HG03520 (cell line): ENCODE results near the gene NFKBIA.
A peak's percentile ranks its signal among the peaks of the same experiment; 100 is the strongest.
"Not testable (repeated sequence)": the region's sequence is repeated elsewhere in the genome, so short reads cannot be mapped to it uniquely, and the experiment has no call there.

Experiments used
- ATAC-seq: cut with Tn5 transposase; IDR thresholded peaks from one replicate; pipeline ENCODE4 v1.9.1; 2021; ENCODE audit warnings: mild to moderate bottlenecking, moderate library complexity; ENCODE audit not compliant: unreplicated experiment

Gene NFKBIA, protein sequence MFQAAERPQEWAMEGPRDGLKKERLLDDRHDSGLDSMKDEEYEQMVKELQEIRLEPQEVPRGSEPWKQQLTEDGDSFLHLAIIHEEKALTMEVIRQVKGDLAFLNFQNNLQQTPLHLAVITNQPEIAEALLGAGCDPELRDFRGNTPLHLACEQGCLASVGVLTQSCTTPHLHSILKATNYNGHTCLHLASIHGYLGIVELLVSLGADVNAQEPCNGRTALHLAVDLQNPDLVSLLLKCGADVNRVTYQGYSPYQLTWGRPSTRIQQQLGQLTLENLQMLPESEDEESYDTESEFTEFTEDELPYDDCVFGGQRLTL

DNA sequence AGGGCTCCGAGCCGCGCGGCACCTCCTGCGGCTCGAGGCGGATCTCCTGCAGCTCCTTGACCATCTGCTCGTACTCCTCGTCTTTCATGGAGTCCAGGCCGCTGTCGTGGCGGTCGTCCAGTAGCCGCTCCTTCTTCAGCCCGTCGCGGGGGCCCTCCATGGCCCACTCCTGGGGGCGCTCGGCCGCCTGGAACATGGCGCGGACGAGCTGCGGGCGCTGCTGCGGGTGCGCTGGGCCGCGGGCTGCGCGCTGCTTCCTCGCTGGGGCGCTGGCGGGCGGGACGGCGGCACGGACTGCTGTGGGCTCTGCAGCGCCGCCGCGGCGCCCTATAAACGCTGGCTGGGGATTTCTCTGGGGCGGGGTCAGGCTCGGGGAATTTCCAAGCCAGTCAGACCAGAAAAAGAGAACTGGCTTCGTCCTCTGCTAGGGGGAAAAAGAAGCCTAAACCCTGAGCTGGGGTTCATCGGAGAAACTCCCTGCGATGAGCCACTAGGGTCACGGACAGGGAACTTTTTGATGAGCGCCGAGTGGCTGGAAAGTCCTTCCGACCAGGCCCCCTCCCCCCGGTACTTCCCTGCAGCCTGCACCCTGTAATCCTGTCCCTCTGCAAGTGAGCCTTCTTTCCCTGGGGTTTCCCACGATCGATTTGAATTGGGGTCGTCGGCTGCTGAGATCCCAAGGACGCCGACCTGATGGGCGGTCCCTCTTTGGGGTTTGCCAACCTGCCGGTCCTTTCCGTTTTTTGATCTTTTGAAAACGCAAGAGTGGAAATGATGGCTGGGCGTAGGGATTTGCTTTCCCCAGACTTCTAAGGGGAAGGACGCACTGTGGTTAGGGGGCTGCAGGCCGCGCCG, at the start of gene NFKBIA:
Gene NFKBIA, minus strand, starts transcription at position 301 of the 855 bp plus-strand sequence. Its CDS starts 105 bp downstream, at position 196.
- ATAC-seq, result peak; percentile 58

DNA sequence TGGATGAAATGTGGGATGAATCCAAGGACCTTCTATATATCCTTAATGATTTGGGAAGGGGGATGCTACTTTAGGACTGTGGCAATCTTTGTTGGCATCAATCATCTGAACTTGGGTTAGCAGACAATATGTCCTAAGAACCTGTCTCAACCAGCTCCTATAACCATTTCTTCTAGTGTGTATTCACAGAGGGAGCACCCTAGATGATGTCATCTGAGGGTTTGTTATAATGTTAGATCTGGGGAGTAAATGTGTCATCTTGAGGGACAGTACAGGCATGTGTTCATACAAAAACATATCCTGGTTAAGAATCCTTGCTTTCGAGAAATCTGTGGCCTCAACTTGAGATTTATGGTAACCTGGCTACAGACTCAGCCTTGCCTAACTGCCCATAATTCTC, 41.9 kb upstream of the NFKBIA start:
- ATAC-seq, result no peak

DNA sequence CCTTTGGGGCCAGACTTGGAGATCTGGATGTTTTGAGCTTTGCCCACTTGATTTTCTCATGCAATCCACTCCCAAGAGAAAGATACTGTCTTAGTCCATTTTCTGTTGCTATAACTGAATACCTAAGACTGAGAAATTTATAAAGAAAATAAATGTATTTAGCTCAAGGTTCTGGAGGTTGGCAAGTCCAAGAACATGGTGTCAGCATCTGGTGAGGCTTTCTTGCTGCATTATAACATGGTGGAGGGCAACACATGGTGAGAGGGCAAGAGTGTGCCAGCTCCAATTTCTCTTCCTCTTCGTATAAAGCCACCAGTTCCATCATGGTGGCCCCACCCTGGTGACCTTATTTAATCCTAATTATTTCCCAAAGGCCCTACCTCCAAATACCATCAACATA, 39.6 kb upstream of the NFKBIA start:
- no peak for ATAC-seq

DNA sequence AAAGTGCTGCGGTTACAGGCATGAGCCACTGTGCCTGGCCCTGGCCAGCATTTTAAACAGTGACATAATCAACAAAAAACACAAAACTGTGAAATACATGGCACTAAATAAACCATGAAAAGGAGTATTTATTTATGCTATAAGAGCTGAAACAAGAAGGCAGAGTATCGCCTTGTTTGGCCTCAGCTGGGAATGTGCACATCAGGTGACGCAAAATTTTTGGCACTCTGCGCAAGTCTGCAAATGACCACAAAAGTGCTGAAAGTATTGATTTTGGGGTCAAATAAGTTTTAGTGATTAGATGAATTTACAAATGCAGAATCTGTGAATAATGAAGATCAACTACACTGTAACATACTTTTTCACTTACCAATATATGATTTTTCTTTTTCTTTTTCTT, 36.6 kb upstream of the NFKBIA start:
- ATAC-seq, result no peak

DNA sequence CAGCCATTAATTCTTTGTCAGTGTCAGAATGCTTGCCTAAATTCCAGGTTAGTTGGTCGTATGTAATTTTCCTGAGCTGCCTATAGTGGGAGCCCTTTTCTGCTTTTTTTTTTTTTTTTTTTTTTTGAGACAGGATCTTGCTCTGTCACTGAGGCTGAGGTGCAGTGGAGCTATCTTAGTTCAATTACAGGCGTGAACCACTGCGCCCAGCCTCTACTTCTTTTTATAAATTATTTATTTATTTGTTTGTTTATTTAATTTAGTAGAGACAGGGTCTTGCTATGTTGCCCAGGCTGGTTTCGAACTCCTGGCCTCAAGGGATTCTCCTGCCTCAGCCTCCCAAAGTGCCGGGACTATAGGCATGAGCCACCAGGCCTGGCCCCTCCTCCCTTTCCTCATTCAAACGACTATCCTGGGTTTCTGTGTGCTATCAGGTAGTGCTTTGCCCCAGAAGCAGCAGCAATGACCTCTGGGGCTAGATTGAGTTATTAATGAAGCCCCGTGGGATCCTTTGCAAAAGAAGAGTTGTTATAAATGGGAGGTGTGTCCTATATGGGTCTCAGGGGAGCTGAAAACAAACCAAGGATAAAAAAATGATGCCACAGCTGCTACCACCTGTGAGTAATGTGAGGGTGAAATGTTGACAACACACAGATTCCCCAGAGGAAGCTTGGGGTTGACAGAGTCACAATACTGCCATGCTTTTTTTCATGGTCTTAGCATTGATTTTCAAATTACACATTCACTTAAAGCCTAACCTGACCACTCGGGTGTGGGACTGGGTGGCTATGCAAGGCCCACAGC, 34.6 kb upstream of the NFKBIA start:
- ATAC-seq, result no peak

DNA sequence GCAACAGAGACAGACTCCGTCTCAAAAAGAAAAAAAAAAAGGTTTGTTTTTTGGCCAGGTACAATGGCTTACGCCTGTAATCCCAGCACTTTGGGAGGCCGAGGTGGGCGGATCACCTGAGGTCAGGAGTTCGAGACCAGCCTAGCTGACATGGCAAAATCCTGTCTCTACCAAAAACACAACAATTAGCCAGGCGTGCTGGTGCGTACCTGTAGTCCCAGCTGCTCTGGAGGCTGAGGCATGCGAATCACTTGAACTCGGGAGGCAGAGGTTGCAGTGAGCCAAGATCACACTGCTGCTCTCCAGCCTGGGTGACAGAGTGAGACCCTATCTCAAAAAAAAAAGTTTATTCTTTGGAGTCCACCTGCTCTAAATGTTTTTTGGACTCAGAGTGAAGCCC, 33.9 kb upstream of the NFKBIA start:
- ATAC-seq, result not testable (repeated sequence)

DNA sequence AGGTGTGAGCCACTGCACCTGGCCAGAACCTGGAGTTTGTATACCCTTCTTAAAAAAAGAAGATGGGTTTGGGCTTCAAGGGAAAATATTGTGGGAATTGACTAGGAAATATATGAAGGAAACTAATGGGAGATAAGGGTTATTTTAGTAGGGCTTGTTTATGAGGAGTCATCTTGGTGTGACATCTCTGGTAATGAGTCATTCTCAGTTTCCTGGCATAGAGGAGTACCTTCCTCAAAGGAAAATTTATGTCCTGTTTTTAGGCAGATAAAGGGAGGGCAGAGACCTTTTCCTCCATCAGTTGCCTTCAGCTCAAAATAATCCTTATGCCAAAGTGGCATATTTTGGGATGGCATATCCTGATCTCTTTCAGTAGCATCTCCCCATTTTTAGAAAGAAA, 30.6 kb upstream of the NFKBIA start:
- no peak for ATAC-seq

DNA sequence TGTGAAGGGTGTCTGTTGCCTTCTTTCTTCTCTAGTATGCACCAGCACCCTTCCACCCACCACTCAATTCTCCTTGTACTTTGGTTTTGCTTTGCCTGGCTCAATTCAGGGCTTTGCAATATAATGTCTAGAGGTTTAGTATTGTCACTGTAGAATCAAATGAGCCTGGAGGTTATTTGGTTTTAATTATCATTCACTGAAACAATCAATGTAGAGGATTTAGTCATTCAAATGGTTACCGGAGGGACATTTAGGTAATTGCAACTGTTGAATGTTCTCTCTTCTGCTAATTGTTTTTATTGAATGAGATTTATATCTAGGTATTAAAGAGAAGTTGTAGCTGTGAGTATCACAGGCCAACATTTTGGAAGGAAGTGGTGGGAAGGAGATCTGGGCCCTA, 29.3 kb upstream of the NFKBIA start:
- ATAC-seq, result no peak

DNA sequence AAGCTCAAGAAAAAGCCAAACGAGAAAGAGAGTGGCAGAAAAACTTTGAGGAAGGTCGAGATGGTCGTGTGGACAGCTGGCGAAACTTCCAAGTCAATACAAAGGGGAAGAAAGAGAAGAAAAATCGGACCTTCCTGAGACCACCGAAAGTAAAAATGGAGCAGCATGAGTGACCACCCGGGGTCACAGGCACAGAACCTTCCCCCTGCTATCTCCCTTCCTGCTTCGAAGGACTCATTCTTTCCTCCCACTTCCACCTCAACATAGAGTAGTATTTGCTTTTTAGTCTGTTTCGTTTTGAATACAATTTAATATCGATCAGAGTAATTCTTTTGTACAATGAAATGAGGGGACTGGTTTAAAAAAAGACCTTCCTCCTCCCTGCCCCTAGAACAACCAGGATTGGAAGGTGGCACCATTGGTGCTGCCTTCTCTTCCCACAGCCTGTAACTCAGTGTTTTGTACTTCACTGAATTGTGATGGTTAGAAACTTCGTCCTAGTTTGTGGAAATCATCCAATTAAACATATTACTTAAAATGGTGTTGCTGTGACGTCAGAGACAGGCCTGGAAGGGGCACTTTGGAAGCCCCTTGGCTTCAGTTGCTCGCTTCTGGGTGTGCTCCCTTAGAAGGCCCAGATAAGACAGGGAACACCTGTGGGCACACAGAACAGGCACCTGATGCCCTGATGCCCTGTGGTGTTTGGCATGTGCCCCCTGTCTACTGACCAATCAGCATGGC, 26.1 kb upstream of the NFKBIA start:
- no peak for ATAC-seq

DNA sequence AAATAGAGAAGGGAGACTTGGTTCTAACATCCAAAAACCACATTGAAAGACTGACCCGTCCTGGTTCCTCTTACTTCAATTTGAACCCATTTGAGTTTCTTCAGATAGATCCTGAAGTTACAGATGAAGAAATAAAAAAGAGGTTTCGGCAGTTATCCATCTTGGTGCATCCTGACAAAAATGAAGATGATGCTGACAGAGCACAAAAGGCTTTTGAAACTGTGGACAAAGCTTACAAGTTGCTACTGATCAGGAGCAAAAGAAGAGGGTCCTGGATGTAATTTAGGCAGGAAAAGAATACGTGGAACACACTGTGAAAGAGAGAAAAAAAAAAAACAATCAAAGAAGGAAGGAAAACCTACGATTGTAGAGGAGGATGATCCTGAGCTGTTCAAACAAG, 25.4 kb upstream of the NFKBIA start:
- no peak for ATAC-seq

DNA sequence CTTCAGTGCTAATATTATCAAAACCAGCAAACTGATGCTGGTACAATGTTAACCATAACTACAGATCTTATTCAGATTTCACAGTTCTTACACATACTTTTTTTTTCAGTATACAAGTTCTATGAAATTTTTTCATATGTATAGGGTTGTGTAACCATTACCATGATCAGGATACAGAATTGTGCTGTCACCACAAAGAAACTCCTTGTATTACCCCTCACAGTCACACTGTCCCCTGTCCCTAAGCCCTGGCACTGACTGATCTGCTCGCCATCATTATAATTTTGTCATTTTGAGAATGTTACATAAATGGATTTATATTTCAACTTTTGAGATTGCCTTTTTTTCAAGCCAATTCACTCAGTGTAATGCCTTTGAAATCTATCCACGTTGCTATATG, 21.3 kb upstream of the NFKBIA start:
- ATAC-seq, result no peak

DNA sequence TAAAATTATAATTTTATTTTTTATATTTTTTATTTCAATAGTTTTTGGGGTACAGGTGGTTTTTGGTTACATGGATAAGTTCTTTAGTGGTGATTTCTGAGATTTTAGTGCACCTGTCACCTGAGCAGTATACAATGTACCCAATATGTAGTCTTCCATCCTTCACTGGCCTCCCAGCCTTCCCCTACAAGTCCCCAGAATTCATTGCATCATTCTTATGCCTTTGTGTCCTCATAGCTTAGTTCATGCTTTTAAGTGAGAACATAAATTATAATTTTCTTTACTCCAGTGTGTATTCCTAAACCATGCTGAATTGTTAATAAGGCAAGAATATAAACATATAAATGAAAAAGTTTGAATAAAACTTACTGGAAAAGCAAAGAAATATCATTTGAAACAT, 19.1 kb upstream of the NFKBIA start:
- ATAC-seq, result no peak

DNA sequence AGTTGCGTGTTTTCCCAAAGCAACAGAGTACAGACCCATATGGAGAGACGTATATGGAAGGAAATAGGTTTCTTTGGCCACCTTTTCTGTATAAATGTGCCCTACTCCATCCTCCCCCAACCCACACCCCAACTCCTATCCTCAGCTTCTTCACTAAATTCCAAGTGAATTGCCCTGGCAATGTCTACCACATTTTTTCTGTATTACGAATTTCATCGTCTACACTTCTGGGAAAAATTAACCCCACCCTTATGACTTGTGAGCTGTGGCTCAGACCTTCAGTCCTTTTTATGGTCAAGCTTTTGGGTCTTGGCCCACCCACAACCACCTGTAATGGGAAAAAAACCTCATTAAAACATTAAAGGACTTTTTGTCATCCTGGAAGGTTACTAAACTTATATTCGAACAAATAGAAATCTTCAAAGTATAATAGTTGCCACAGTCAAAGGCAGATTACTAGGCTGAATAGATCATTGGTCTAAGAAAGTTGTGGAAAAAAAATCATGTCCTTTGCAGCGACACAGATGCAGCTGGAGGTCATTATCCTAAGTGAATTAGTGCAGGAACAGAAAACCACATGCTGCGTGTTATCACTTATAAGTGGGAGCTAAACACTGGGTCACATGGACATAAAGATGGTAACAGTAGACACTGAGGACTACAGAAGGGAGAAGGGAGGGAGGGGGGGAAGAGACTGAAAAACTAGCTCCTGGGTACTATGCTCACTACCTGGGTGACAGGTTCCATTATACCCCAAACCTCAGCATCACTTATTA, 15.7 kb upstream of the NFKBIA start:
- ATAC-seq, result no peak

DNA sequence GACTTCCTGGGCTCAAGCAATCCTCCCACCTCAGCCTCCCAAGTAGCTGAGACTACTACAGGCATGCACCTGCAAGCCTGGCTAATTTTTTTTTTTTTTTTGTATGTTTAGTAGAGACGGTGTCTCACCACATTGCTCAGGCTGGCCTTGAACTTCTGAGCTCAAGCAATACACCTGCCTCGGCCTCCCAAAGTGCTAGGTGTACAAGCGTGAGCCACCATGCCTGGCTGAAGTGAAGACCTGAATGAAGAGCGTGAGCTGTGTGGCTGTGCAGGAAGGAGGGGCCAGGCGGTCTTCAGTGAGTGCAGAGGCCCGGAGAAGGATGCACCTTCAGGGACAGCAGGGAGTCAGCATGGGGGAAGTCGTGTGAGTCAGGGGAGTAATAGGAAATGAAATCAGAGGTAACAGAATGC, 14.9 kb upstream of the NFKBIA start:
- no peak for ATAC-seq

DNA sequence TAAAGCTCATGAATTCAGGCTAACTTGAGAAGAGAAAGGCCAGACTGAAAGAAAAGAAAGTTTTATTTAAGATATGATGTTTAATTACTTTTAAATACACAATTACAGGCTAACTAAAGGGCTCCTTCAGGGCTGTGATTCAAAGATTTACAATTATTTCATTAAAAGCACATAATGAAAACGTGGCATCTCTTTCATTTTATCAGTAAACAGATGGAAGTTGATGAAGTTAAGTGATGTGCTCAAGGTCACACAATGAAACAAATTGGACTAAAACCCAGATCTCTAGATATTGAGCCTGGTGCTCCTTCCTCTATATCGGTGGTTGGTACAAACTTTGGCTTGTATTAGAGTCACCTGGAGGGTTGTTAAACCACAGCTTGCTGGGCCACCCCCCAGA, 13.5 kb upstream of the NFKBIA start:
- no peak for ATAC-seq

DNA sequence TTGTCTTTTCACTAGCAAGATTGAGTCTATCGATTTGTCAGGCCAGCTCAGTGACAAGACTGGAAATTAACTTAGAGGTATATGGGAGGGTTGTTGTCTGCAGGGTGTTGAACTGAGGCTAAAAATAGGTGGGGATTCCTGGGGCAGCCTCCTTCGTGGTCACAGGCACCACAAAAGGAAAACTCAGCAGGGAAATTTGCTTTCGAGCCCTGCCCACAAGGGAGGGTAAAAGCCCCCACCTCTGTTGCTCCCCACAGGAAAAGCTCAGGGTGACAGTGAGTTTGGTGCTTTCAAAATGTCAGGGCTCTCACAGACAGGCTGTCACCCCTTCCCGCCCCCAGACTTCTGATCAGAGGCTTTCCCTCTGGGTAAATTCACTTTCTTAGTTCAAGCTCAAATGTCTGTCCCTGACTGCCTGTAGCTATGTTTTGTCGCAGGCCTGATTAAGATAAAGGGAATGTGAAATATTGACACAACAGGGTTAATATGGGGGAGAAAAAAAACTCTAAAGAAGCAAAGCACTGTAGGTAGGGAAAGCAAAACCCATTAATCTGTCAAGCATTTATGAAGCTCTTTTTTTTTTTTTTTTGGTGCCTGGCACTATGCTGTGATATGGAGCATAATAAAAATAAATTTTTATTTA, 11.7 kb upstream of the NFKBIA start:
- peak; percentile 36 for ATAC-seq

DNA sequence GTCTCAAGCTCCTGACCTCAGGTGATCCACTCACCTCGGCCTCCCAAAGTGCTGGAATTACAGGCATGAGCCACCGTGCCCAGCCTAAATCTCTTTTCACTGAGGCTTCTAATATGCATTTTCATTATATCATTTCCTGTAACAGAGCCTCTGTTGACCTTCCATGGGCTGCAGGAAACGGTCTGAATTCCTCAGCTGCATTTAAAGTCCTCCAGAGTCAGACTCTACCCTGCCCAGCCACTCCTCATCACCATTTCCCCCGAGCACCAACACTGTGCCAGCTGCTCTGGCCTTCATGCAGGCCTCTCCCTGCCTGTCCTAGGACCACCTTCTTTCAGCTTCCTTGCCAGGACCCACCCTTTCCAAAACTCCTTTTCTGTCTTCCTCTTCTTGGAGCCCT, 9.8 kb upstream of the NFKBIA start:
- no peak for ATAC-seq

DNA sequence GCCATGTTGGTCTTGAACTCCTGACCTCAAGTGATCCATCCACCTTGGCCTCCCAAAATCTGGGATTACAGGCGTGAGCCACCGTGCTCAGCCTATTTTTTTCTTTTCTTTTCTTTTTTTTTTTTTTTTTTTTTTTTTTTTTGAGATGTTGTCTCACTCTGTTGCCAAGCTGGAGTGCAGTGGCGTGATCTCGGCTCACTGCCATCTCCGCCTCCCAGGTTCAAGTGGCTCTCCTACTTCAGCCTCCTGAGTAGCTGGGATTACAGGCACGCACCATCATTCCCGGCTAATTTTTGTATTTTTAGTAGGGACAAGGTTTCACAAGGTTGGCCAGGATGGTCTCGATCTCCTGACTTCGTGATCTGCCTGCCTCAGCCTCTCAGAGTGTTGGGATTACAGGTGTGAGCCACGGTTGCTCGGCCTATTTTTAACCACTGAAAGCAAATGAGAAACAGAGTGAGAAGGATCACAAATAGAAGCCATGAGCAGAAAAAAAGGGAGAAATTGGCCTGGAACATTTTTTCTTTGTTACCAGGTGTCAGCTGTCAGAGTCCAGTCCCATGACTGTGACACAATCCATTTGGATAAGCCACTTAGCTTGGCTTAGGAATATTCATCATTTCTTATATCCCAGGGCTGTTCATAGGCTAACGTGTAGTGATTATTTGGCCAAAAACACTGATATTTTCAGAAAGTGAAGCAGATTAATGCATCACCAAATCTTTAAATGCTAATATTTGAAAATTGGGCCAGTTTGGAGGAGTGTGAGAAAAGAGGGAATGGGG, 7.9 kb upstream of the NFKBIA start:
- ATAC-seq, result no peak

DNA sequence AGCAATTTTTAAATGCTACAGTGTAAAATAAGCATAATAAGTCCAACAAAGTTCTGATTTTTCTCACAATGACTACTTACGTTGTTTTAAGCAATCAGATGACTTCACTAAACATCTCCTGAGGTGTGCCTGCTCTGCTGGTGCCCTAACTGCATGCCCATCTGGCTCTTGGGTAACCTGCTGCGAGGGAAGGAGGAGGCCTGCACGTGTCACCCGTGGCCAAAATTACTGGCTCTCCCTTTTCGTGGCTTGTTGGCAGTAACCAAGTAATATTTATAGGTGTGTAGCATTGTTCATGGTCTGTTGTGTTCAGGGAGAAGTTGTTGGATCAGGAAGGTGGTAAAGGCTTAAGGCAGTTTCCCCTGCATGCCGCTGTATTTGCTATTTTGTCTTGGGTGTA, 6.3 kb upstream of the NFKBIA start:
- no peak for ATAC-seq
